T-helper 1 cell treated with Interleukin-12 subunit alpha and Interleukin-12 subunit beta and Interleukin-4 antibody, amounts not matched to agents 30 μg/mL and 1 μg/mL, for 36 hours (primary cell): ENCODE measurements around the gene BLTP3A.

ENCODE experiments used
- H3K27ac Mint-ChIP-seq: one replicate; pipeline ENCODE4 v1.8.0; 2021; ENCODE audit warnings: mild to moderate bottlenecking, mixed read lengths
- H3K27me3 Mint-ChIP-seq: one replicate; pipeline ENCODE4 v1.8.0; 2021; ENCODE audit warnings: low read depth, mixed read lengths
- H3K36me3 Mint-ChIP-seq: one replicate; pipeline ENCODE4 v1.8.0; 2021; ENCODE audit warnings: low read depth, mixed read lengths
- H3K4me1 Mint-ChIP-seq: one replicate; pipeline ENCODE4 v1.8.0; 2021; ENCODE audit warnings: low read depth, mixed read lengths
- H3K4me3 Mint-ChIP-seq: one replicate; pipeline ENCODE4 v1.8.0; 2021; ENCODE audit warnings: mild to moderate bottlenecking, moderate library complexity, mixed read lengths
- H3K9me3 Mint-ChIP-seq: one replicate; pipeline ENCODE4 v1.8.0; 2021; ENCODE audit warnings: mixed read lengths

BLTP3A gene

GRCh38 chr6:34837528-34837927, 45.6 kb downstream of the BLTP3A start:
- Mint-ChIP-seq H3K27me3 (no peaks in the 10 kb centered on the region), H3K36me3 (peaks cover 21% of the 10 kb centered on the region), H3K9me3 (no peaks in the 10 kb centered on the region), H3K4me3 (no peak overlapping the region), H3K27ac (no peak overlapping the region), H3K4me1 (peaks cover 4% of the 10 kb centered on the region)

- Mint-ChIP-seq H3K9me3 (no peaks in the 10 kb centered on the region), H3K4me1 (peaks cover 4% of the 10 kb centered on the region), H3K27me3 (no peaks in the 10 kb centered on the region), H3K36me3 (peaks cover 16% of the 10 kb centered on the region), H3K27ac (no peak overlapping the region), H3K4me3 (no peak overlapping the region)
These were observed 47.9 kb downstream of the BLTP3A start for GRCh38 chr6:34839666-34840352.
